ENCODE measurements around the gene CLPSL2.

CLPSL2 gene

GRCh38 chr6:35823601-35824000, 47.2 kb downstream of the CLPSL2 start:
- FAIRE-seq = no peak
- TF ChIP-seq POLR2AphosphoS5 (IDR thresholded peaks at IDR 0.05; ENCODE audit: low read depth, low read length) (no peak), TAF1 (IDR thresholded peaks at IDR 0.05; ENCODE audit: borderline replicate concordance, low read depth, low read length) (no peak), POLR2A (IDR thresholded peaks at IDR 0.05; ENCODE audit: low read depth, low read length) (no peak)
- no peak for DNase-seq (ENCODE audit: insufficient read length)

- DNase-seq (ENCODE audit: insufficient read length) (no peak), FAIRE-seq (no peak)
- no peak for TF ChIP-seq POLR2A (IDR thresholded peaks at IDR 0.05; ENCODE audit: low read depth, low read length)
- TF ChIP-seq POLR2AphosphoS5 (IDR thresholded peaks at IDR 0.05; ENCODE audit: low read depth, low read length) = no peak
- no peak for TF ChIP-seq TAF1 (IDR thresholded peaks at IDR 0.05; ENCODE audit: borderline replicate concordance, low read depth, low read length)
Observed at GRCh38 chr6:35824552-35825192, 48.3 kb downstream of the CLPSL2 start.

Measured in GM12892 (cell line).